H1 (cell line): ENCODE results near the gene ANK3. TPM values are rescaled to one million over a fixed set of nuclear protein-coding genes. Genes with fewer than 3 reads are reported as not detected.

Source experiments
- CTCF ChIA-PET: fragments of 300-600 bp; sonication (Branson Sonifier 250); formaldehyde crosslinking; loops from one replicate; lab custom pipeline; 2021; ENCODE audit not compliant: partially characterized antibody; lab: Charles Lee
- POLR2A ChIA-PET: fragments of 300-600 bp; sonication (Branson Sonifier 250); formaldehyde crosslinking; loops from one replicate; lab custom pipeline; 2021; ENCODE audit warnings: inconsistent platforms; ENCODE audit not compliant: partially characterized antibody; lab: Charles Lee
- DNase-seq, 2 experiments: peaks; one replicate each; pipeline versions ENCODE4 v3.0.0 to v3.0.0-alpha.2; 2010 to 2022; ENCODE audit warnings: low spot score in 2 of 2, low read depth in 1 of 2, mixed read lengths in 1 of 2
- FAIRE-seq: peaks from 2 replicates; lab custom pipeline; 2011; peaks lifted over from hg19 to GRCh38; lab: Jason Lieb, UNC
- H2AFZ ChIP-seq: 2 replicates; pipeline ENCODE4 v1.8.1; 2012; ENCODE audit warnings: low read length, inconsistent platforms
- H2AK5ac ChIP-seq: 2 replicates; pipeline ENCODE4 v1.6.1; 2013; ENCODE audit warnings: low read depth, low read length
- H2BK120ac ChIP-seq: replicated peaks from 2 replicates; pipeline ENCODE3; 2013; ENCODE audit warnings: low read depth, low read length, inconsistent platforms
- H2BK12ac ChIP-seq: 2 replicates; pipeline ENCODE4 v1.6.1; 2013; ENCODE audit warnings: low read depth, low read length
- H2BK15ac ChIP-seq: 2 replicates; pipeline ENCODE4 v1.6.1; 2013; ENCODE audit warnings: low read length
- H2BK20ac ChIP-seq: 2 replicates; pipeline ENCODE4 v1.6.1; 2013; ENCODE audit warnings: low read length
- H2BK5ac ChIP-seq: 2 replicates; pipeline ENCODE4 v1.6.1; 2013; ENCODE audit warnings: low read depth, low read length
- H3K14ac ChIP-seq: 2 replicates; pipeline ENCODE4 v1.6.1; 2013; ENCODE audit warnings: inconsistent platforms; ENCODE audit not compliant: insufficient read length
- H3K18ac ChIP-seq: 2 replicates; pipeline ENCODE4 v1.6.1; 2013; ENCODE audit warnings: low read length; ENCODE audit errors: extremely low read depth
- H3K23ac ChIP-seq: 2 replicates; pipeline ENCODE4 v1.6.1; 2013; ENCODE audit warnings: inconsistent platforms; ENCODE audit not compliant: insufficient read length
- H3K23me2 ChIP-seq: 2 replicates; pipeline ENCODE4 v1.6.1; 2013; ENCODE audit warnings: low read depth, low read length
- H3K27ac ChIP-seq: 2 replicates; pipeline ENCODE4 v1.6.1; 2011; ENCODE audit warnings: low read depth, low read length, inconsistent platforms
- H3K27me3 ChIP-seq, 4 experiments: replicated peaks in 1 of 4; 1 replicate in 1 of 4; 2 replicates in 3 of 4; pipeline versions ENCODE4 v1.6.1 to v1.8.1; 2011 to 2013; ENCODE audit warnings: low read length in 3 of 4, mild to moderate bottlenecking in 3 of 4, inconsistent platforms in 2 of 4, mixed read lengths in 2 of 4, moderate library complexity in 1 of 4; ENCODE audit not compliant: control insufficient read depth in 3 of 4, insufficient read depth in 3 of 4; ENCODE audit errors: extremely low read depth in 1 of 4
- H3K36me3 ChIP-seq, 4 experiments: 2 replicates each; pipeline versions ENCODE4 v1.6.1 to v1.8.1; 2011 to 2013; ENCODE audit warnings: mild to moderate bottlenecking in 4 of 4, low read length in 3 of 4, moderate library complexity in 2 of 4, control low read depth in 1 of 4, inconsistent platforms in 1 of 4; ENCODE audit not compliant: insufficient read depth in 4 of 4, control insufficient read depth in 2 of 4
- H3K4ac ChIP-seq: replicated peaks from 2 replicates; pipeline ENCODE3; 2013; ENCODE audit warnings: low read length, low read depth, mixed read lengths, inconsistent platforms; ENCODE audit not compliant: insufficient read length
- H3K4me1 ChIP-seq, 4 experiments: replicated peaks in 1 of 4; 1 replicate in 1 of 4; 2 replicates in 3 of 4; pipeline versions ENCODE4 v1.6.1 to v1.8.1; 2011 to 2013; ENCODE audit warnings: low read length in 3 of 4, inconsistent platforms in 2 of 4, mixed read lengths in 1 of 4; ENCODE audit not compliant: insufficient read depth in 4 of 4, control insufficient read depth in 3 of 4
- H3K4me2 ChIP-seq, 2 experiments: 2 replicates each; pipeline versions ENCODE4 v1.6.1 to v1.8.1; 2011 to 2013; ENCODE audit warnings: low read depth in 2 of 2, low read length in 2 of 2, control low read depth in 1 of 2, inconsistent platforms in 1 of 2, mild to moderate bottlenecking in 1 of 2; ENCODE audit not compliant: insufficient read depth in 1 of 2
- H3K4me3 ChIP-seq, 4 experiments: fragments of 200-600, 300-600 bp in 1 of 4; sonication (generic), shearing (Covaris generic), sonication (Bioruptor Twin) in 1 of 4; 2 replicates each; pipeline versions ENCODE4 v1.5.1 to v1.8.1; 2011 to 2016; ENCODE audit warnings: low read length in 4 of 4, low read depth in 3 of 4, control low read depth in 2 of 4, inconsistent platforms in 2 of 4, mild to moderate bottlenecking in 2 of 4, mixed read lengths in 1 of 4, moderate library complexity in 1 of 4; ENCODE audit not compliant: insufficient read depth in 2 of 4; ENCODE audit errors: extremely low read depth in 1 of 4
- H3K56ac ChIP-seq: replicated peaks from 2 replicates; pipeline ENCODE3; 2013; ENCODE audit warnings: low read depth, mild to moderate bottlenecking, mixed read lengths, low read length, inconsistent platforms; ENCODE audit not compliant: insufficient read length
- H3K79me1 ChIP-seq: 2 replicates; pipeline ENCODE4 v1.6.1; 2013; ENCODE audit warnings: low read depth, low read length, control low read depth
- H3K79me2 ChIP-seq, 2 experiments: 2 replicates each; pipeline versions ENCODE4 v1.6.1 to v1.8.1; 2012 to 2013; ENCODE audit warnings: low read length in 2 of 2, mild to moderate bottlenecking in 2 of 2, inconsistent platforms in 1 of 2; ENCODE audit not compliant: insufficient read depth in 2 of 2, control insufficient read depth in 1 of 2
- H3K9ac ChIP-seq, 4 experiments: replicated peaks in 1 of 4; 1 replicate in 1 of 4; 2 replicates in 3 of 4; pipeline versions ENCODE4 v1.6.1 to v1.8.1; 2011 to 2013; ENCODE audit warnings: low read depth in 3 of 4, low read length in 3 of 4, control low read depth in 2 of 4, mild to moderate bottlenecking in 2 of 4, moderate library complexity in 2 of 4, inconsistent platforms in 1 of 4; ENCODE audit errors: extremely low read depth in 1 of 4
- H3K9me3 ChIP-seq, 2 experiments: 2 replicates each; pipeline versions ENCODE4 v1.6.1 to v1.8.1; 2012 to 2013; ENCODE audit warnings: mild to moderate bottlenecking in 2 of 2, moderate library complexity in 2 of 2, control low read depth in 1 of 2, inconsistent platforms in 1 of 2, low read depth in 1 of 2, low read length in 1 of 2, mixed read lengths in 1 of 2; ENCODE audit not compliant: insufficient read depth in 2 of 2
- H4K20me1 ChIP-seq, 2 experiments: replicated peaks in 1 of 2; 2 replicates each; pipeline versions ENCODE3 to v1.8.1; 2011 to 2013; ENCODE audit warnings: inconsistent platforms in 2 of 2, low read length in 2 of 2, mild to moderate bottlenecking in 1 of 2; ENCODE audit not compliant: insufficient read depth in 2 of 2, control insufficient read depth in 1 of 2
- H4K5ac ChIP-seq: 2 replicates; pipeline ENCODE4 v1.6.1; 2013; ENCODE audit warnings: low read length, low read depth, mixed read lengths, inconsistent platforms; ENCODE audit not compliant: insufficient read length
- H4K8ac ChIP-seq: 2 replicates; pipeline ENCODE4 v1.8.0; 2013; ENCODE audit warnings: mild to moderate bottlenecking, moderate library complexity, low read length, inconsistent platforms; ENCODE audit not compliant: insufficient read depth; ENCODE audit errors: extremely low read depth
- H4K91ac ChIP-seq: replicated peaks from 2 replicates; pipeline ENCODE3; 2013; ENCODE audit warnings: low read length, mixed read lengths, inconsistent platforms; ENCODE audit not compliant: insufficient read length
- ASH2L ChIP-seq: fragments of 200-600, 300-600 bp; sonication (generic); IDR thresholded peaks from one replicate; pipeline ENCODE4 v1.7.1; 2017; ENCODE audit warnings: low read length
- CHD2 ChIP-seq: IDR thresholded peaks from 2 replicates; pipeline ENCODE4 v1.6.1; 2012; ENCODE audit warnings: low read length, improper control_type of control experiment
- CTBP2 ChIP-seq: IDR thresholded peaks from 2 replicates; pipeline ENCODE4 v1.7.0; 2011; ENCODE audit warnings: borderline replicate concordance, mild to moderate bottlenecking, moderate library complexity, mixed read lengths, low read length; ENCODE audit not compliant: insufficient read depth, insufficient read length
- CTCF ChIP-seq, 3 experiments: IDR thresholded peaks; 1 replicate in 2 of 3; 2 replicates in 1 of 3; pipeline versions ENCODE4 v1.5.1 to v1.6.1; 2011; ENCODE audit warnings: low read length in 3 of 3, mild to moderate bottlenecking in 3 of 3, inconsistent platforms in 2 of 3, low read depth in 1 of 3, moderate library complexity in 1 of 3; ENCODE audit not compliant: insufficient read depth in 1 of 3; ENCODE audit errors: control extremely low read depth in 1 of 3
- HDAC6 ChIP-seq: IDR thresholded peaks from one replicate; pipeline ENCODE4 v1.7.1; 2012; ENCODE audit warnings: low read depth, mild to moderate bottlenecking, inconsistent platforms, low read length, moderate library complexity
- JUND ChIP-seq: IDR thresholded peaks from 2 replicates; pipeline ENCODE4 v1.6.1; 2011; ENCODE audit warnings: mild to moderate bottlenecking, improper control_type of control experiment, low read length
- KDM5A ChIP-seq: fragments of 200-600 bp; IDR thresholded peaks from 2 replicates; pipeline ENCODE4 v1.7.1; 2012; ENCODE audit warnings: mild to moderate bottlenecking, low read length, inconsistent platforms, mixed read lengths
- MAX ChIP-seq: IDR thresholded peaks from 2 replicates; pipeline ENCODE4 v1.6.1; 2012; ENCODE audit warnings: inconsistent platforms
- NRF1 ChIP-seq: IDR thresholded peaks from 2 replicates; pipeline ENCODE4 v1.6.1; 2011; ENCODE audit warnings: mild to moderate bottlenecking, low read depth, low read length, improper control_type of control experiment
- POLR2A ChIP-seq, 2 experiments: IDR thresholded peaks; 1 replicate in 1 of 2; 2 replicates in 1 of 2; pipeline ENCODE4 v1.6.1; 2011; ENCODE audit warnings: low read depth in 2 of 2, low read length in 2 of 2, mild to moderate bottlenecking in 2 of 2; ENCODE audit errors: control extremely low read depth in 1 of 2
- RBBP5 ChIP-seq: IDR thresholded peaks from 2 replicates; pipeline ENCODE4 v1.7.1; 2012; ENCODE audit warnings: low read depth, mild to moderate bottlenecking, inconsistent platforms, low read length, moderate library complexity, borderline replicate concordance
- TAF7 ChIP-seq: optimal IDR thresholded peaks from 2 replicates; pipeline ENCODE3; 2011; ENCODE audit warnings: low read depth, mild to moderate bottlenecking, inconsistent platforms, low read length, moderate library complexity, borderline replicate concordance
- WGBS, 2 experiments: shearing (Covaris generic) in 1 of 2; methylation state at CpG; one replicate each; pipeline versions ENCODE4 v1.1.6 to v1.1.7; 2013 to 2015; ENCODE audit warnings: low lambda C conversion rate in 2 of 2, mixed read lengths in 2 of 2, inconsistent platforms in 1 of 2, low coverage in 1 of 2, missing lambda C conversion rate in 1 of 2; ENCODE audit not compliant: insufficient replicate concordance in 2 of 2, insufficient coverage in 1 of 2, insufficient read length in 1 of 2; ENCODE audit errors: extremely low coverage in 1 of 2, missing lambda C conversion rate in 1 of 2; 5-methylcytosine and 5-hydroxymethylcytosine counted together
- polyA plus RNA-seq, 7 experiments: library from polyadenylated mRNA; depleted of rRNA in 3 of 7; stranded (reverse) in 5 of 7; unstranded in 2 of 7; fragments of >200 nt in 5 of 7; fragments of 200-250 nt in 2 of 7; gene quantifications; 1 replicate in 5 of 7; 2 replicates in 1 of 7; 4 replicates in 1 of 7; pipeline versions ENCODE4 v1.2.1 to v1.2.3, GENCODE V29; 2011 to 2013; ENCODE audit warnings: missing spikeins in 2 of 7, mixed read lengths in 2 of 7
- total RNA-seq: library from RNA; stranded (reverse); fragmentation: NEBNext Ultra II Directional; extraction: Animal tissue kit (Norgen Biotek cat#: 25700); gene quantifications from 2 replicates; pipeline ENCODE4 v1.2.1, GENCODE V29; 2021

The ANK3 gene
- total and polyA plus RNA-seq, 2 of the 8 experiments (the other 6 are each of a cell fraction or from before 2014, with no cell fraction given): 18.1 to 67.9 TPM

GRCh38 chr10:60352105-60352504, 37.6 kb downstream of the ANK3 start:
- H3K79me1 ChIP-seq: no peaks in the 10 kb centered on the region
- H2BK120ac ChIP-seq: no peak overlapping the region
- H4K20me1 ChIP-seq: no peaks in the 10 kb centered on the region
- H3K4me3 ChIP-seq: no peak overlapping the region
- H3K9ac ChIP-seq: no peak overlapping the region
- FAIRE-seq (no peak), DNase-seq (no peak)
- no peaks in the 10 kb centered on the region for H3K27me3 ChIP-seq
- no peak overlapping the region for H3K27ac ChIP-seq
- no peaks in the 10 kb centered on the region for H3K79me2 ChIP-seq
- ChIA-PET POLR2A (interaction anchor here (0.6 kb wide), 1 partner anchor 8 kb away, joined by 3 read pairs; no protein-coding TSS in a partner anchor), CTCF (no interaction called here)
- H3K23ac ChIP-seq: no peak overlapping the region
- H3K14ac ChIP-seq: no peak overlapping the region
- no peak overlapping the region for H3K18ac ChIP-seq
- H4K91ac ChIP-seq: no peak overlapping the region
- no peak overlapping the region for H2AK5ac ChIP-seq
- H2AFZ ChIP-seq: no peak overlapping the region
- no peak overlapping the region for H3K4me2 ChIP-seq
- no peaks in the 10 kb centered on the region; a peak in 1 of 8 replicates for H3K36me3 ChIP-seq
- H2BK12ac ChIP-seq: no peak overlapping the region
- H2BK5ac ChIP-seq: no peak overlapping the region
- no peaks in the 10 kb centered on the region for H3K9me3 ChIP-seq
- no peak overlapping the region for H4K8ac ChIP-seq
- H4K5ac ChIP-seq: no peak overlapping the region
- no peak overlapping the region for H3K56ac ChIP-seq
- peaks cover 0 to 5% (median 3%) of the 10 kb centered on the region in 4 experiments; a peak in 4 of 7 replicates for H3K4me1 ChIP-seq
- 91% methylated on average over 5 of the region's 5 CpGs; no CpG with 5 or more reads in 1 of the 2 experiments for WGBS, 2 experiments
- no peak overlapping the region for H2BK20ac ChIP-seq
- H3K23me2 ChIP-seq: no peaks in the 10 kb centered on the region; the same call in 1 of the 2 replicates
- no peak overlapping the region for H3K4ac ChIP-seq
- H2BK15ac ChIP-seq: peak overlapping the region; percentile 49; the same call in 1 of the 2 replicates
- no peak for TF ChIP-seq ASH2L
- no peak for TF ChIP-seq CTBP2
- TF ChIP-seq HDAC6: no peak
- no peak for TF ChIP-seq CTCF (IDR thresholded peaks at IDR 0.05; ENCODE audit: control extremely low read depth in 1 of 3, insufficient read depth in 1 of 3, low read depth in 1 of 3, low read length in 3 of 3)
- no peak for TF ChIP-seq CHD2
- no peak for TF ChIP-seq RBBP5
- no peak for TF ChIP-seq JUND
- no peak for TF ChIP-seq TAF7
- no peak for TF ChIP-seq POLR2A (IDR thresholded peaks at IDR 0.05; ENCODE audit: control extremely low read depth in 1 of 2, low read depth in 2 of 2, low read length in 2 of 2)
- no peak for TF ChIP-seq KDM5A
- no peak for TF ChIP-seq NRF1
- TF ChIP-seq MAX: no peak
